ENCODE measurements around the gene NME4.

- TF ChIP-seq CTCF (IDR thresholded peaks at IDR 0.05 in 2 of 3, conservative IDR thresholded peaks at IDR 0.05 in 1 of 3; ENCODE audit: borderline replicate concordance in 1 of 3, insufficient read depth in 1 of 3, low read depth in 2 of 3, low read length in 2 of 3) (no peak), REST (IDR thresholded peaks at IDR 0.05; ENCODE audit: low read depth) (no peak), POLR2A (IDR thresholded peaks at IDR 0.05; ENCODE audit: borderline replicate concordance, extremely low read depth, insufficient read depth, insufficient read length) (no peak), CEBPB (IDR thresholded peaks at IDR 0.05; ENCODE audit: low read depth) (no peak), ZNF274 (IDR thresholded peaks at IDR 0.05; ENCODE audit: low read depth, low read length) (no peak), YY1 (IDR thresholded peaks at IDR 0.05; ENCODE audit: extremely low read depth, insufficient replicate concordance, low read depth, low read length) (no peak), SP1 (IDR thresholded peaks at IDR 0.05; ENCODE audit: low read depth) (no peak), POLR2AphosphoS5 (IDR thresholded peaks at IDR 0.05; ENCODE audit: low read depth, low read length) (no peak), ZFX (IDR thresholded peaks at IDR 0.05) (no peak), MAX (IDR thresholded peaks at IDR 0.05) (no peak)
These were observed 13.6 kb downstream of the NME4 start for GRCh38 chr16:410516-411178.

Data from HCT116 (cell line).